DND-41 (cell line): ENCODE results near the gene NDUFA12.

Source experiments
- EZH2 ChIP-seq: IDR thresholded peaks from 3 replicates; pipeline ENCODE4 v1.6.1; 2012; ENCODE audit warnings: borderline replicate concordance, low read depth, mild to moderate bottlenecking, moderate library complexity, low read length, inconsistent platforms; ENCODE audit not compliant: severe bottlenecking
- TF ChIP-seq, protein P1 (sequence below): IDR thresholded peaks from 2 replicates; pipeline ENCODE4 v1.5.1; 2012; ENCODE audit warnings: borderline replicate concordance, low read length, moderate library complexity, mild to moderate bottlenecking; ENCODE audit not compliant: poor library complexity, severe bottlenecking; ENCODE audit errors: extremely low read depth

GRCh38 chr12:94961911-94962310, 41.6 kb downstream of the NDUFA12 start:
- TF ChIP-seq, protein P1, sequence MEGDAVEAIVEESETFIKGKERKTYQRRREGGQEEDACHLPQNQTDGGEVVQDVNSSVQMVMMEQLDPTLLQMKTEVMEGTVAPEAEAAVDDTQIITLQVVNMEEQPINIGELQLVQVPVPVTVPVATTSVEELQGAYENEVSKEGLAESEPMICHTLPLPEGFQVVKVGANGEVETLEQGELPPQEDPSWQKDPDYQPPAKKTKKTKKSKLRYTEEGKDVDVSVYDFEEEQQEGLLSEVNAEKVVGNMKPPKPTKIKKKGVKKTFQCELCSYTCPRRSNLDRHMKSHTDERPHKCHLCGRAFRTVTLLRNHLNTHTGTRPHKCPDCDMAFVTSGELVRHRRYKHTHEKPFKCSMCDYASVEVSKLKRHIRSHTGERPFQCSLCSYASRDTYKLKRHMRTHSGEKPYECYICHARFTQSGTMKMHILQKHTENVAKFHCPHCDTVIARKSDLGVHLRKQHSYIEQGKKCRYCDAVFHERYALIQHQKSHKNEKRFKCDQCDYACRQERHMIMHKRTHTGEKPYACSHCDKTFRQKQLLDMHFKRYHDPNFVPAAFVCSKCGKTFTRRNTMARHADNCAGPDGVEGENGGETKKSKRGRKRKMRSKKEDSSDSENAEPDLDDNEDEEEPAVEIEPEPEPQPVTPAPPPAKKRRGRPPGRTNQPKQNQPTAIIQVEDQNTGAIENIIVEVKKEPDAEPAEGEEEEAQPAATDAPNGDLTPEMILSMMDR, result no peak
- TF ChIP-seq EZH2, result no peak
